ENCODE results near the gene PPARD. TPM values are rescaled to one million over a fixed set of nuclear protein-coding genes. Genes with fewer than 3 reads are reported as not detected.
A peak's percentile ranks its signal among the peaks of the same experiment; 100 is the strongest.

The PPARD gene
- total and polyA plus RNA-seq, 2 of the 13 experiments (the other 11 are each of a cell fraction or from before 2014, with no cell fraction given) = 6.1 to 13.3 TPM

DNA sequence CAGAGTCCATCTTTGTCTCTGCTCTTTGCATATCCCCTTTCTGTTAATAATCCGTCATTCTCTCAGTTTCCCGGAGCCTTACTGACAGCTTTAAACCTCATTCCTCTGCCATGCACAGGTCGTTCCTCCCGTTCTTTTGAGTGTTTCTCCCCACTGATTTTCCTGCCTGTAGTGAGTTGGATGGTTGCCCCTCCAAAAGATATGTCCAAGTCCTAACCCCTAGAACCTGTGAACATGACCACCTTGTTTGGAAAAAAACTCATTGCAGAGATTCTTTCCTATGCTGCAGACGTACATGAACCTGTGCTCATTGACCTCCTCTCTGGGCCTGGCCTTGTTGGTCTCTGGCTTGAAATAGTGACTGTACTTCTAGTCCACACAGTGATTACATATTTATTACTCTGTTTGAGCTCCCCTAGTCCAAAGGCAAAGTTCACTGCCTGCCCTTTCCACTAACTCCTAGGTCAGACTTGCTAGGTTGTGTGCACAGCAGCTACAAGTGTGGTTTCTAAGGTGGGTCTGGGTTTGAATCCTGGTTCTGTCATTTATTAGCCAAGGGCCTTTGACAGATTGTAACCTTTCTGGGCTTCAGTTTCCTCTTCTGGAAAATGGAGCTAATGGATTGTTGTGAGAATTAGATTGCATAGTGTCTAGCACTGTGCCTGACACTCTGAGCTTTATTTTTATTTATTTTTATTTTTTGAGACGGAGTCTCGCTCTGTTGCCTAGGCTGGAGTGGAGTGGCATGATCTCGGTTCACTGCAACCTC lies 29.3 kb downstream of the PPARD start (continued):
- TF ChIP-seq MATR3 (CRISPR knock-in tag; IDR thresholded peaks at IDR 0.05) (no peak), KDM6A (CRISPR knock-in tag; IDR thresholded peaks at IDR 0.05; ENCODE audit: low read depth) (peak; percentile 72), ZNF430 (CRISPR knock-in tag; IDR thresholded peaks at IDR 0.05) (peak; percentile 92), SMAD3 (CRISPR knock-in tag; IDR thresholded peaks at IDR 0.05) (0 out of 2 replicates have a peak, but pooled peaks have one; percentile 29), TRIM24 (CRISPR knock-in tag; IDR thresholded peaks at IDR 0.05) (no peak), HOXA3 (CRISPR knock-in tag; IDR thresholded peaks at IDR 0.05) (peak; percentile 51; the same call in 1 of the 2 replicates), KDM1A (CRISPR knock-in tag; IDR thresholded peaks at IDR 0.05) (peak; percentile 75), ZKSCAN1 (IDR thresholded peaks at IDR 0.05; ENCODE audit: low read length) (no peak), ISL2 (CRISPR knock-in tag; IDR thresholded peaks at IDR 0.05) (peak; percentile 61; the same call in 1 of the 2 replicates)
- TF ChIP-seq, protein P1, sequence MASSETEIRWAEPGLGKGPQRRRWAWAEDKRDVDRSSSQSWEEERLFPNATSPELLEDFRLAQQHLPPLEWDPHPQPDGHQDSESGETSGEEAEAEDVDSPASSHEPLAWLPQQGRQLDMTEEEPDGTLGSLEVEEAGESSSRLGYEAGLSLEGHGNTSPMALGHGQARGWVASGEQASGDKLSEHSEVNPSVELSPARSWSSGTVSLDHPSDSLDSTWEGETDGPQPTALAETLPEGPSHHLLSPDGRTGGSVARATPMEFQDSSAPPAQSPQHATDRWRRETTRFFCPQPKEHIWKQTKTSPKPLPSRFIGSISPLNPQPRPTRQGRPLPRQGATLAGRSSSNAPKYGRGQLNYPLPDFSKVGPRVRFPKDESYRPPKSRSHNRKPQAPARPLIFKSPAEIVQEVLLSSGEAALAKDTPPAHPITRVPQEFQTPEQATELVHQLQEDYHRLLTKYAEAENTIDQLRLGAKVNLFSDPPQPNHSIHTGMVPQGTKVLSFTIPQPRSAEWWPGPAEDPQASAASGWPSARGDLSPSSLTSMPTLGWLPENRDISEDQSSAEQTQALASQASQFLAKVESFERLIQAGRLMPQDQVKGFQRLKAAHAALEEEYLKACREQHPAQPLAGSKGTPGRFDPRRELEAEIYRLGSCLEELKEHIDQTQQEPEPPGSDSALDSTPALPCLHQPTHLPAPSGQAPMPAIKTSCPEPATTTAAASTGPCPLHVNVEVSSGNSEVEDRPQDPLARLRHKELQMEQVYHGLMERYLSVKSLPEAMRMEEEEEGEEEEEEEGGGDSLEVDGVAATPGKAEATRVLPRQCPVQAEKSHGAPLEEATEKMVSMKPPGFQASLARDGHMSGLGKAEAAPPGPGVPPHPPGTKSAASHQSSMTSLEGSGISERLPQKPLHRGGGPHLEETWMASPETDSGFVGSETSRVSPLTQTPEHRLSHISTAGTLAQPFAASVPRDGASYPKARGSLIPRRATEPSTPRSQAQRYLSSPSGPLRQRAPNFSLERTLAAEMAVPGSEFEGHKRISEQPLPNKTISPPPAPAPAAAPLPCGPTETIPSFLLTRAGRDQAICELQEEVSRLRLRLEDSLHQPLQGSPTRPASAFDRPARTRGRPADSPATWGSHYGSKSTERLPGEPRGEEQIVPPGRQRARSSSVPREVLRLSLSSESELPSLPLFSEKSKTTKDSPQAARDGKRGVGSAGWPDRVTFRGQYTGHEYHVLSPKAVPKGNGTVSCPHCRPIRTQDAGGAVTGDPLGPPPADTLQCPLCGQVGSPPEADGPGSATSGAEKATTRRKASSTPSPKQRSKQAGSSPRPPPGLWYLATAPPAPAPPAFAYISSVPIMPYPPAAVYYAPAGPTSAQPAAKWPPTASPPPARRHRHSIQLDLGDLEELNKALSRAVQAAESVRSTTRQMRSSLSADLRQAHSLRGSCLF (CRISPR knock-in tag; IDR thresholded peaks at IDR 0.05; ENCODE audit: borderline replicate concordance) = no peak
- TF ChIP-seq, protein P2, sequence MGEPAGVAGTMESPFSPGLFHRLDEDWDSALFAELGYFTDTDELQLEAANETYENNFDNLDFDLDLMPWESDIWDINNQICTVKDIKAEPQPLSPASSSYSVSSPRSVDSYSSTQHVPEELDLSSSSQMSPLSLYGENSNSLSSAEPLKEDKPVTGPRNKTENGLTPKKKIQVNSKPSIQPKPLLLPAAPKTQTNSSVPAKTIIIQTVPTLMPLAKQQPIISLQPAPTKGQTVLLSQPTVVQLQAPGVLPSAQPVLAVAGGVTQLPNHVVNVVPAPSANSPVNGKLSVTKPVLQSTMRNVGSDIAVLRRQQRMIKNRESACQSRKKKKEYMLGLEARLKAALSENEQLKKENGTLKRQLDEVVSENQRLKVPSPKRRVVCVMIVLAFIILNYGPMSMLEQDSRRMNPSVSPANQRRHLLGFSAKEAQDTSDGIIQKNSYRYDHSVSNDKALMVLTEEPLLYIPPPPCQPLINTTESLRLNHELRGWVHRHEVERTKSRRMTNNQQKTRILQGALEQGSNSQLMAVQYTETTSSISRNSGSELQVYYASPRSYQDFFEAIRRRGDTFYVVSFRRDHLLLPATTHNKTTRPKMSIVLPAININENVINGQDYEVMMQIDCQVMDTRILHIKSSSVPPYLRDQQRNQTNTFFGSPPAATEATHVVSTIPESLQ (CRISPR knock-in tag; conservative IDR thresholded peaks at IDR 0.05) = 0 out of 2 replicates have a peak, but pooled peaks have one; percentile 47
- TF ChIP-seq, protein P3, sequence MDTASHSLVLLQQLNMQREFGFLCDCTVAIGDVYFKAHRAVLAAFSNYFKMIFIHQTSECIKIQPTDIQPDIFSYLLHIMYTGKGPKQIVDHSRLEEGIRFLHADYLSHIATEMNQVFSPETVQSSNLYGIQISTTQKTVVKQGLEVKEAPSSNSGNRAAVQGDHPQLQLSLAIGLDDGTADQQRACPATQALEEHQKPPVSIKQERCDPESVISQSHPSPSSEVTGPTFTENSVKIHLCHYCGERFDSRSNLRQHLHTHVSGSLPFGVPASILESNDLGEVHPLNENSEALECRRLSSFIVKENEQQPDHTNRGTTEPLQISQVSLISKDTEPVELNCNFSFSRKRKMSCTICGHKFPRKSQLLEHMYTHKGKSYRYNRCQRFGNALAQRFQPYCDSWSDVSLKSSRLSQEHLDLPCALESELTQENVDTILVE (CRISPR knock-in tag; IDR thresholded peaks at IDR 0.05) = no peak
- TF ChIP-seq, protein P4, sequence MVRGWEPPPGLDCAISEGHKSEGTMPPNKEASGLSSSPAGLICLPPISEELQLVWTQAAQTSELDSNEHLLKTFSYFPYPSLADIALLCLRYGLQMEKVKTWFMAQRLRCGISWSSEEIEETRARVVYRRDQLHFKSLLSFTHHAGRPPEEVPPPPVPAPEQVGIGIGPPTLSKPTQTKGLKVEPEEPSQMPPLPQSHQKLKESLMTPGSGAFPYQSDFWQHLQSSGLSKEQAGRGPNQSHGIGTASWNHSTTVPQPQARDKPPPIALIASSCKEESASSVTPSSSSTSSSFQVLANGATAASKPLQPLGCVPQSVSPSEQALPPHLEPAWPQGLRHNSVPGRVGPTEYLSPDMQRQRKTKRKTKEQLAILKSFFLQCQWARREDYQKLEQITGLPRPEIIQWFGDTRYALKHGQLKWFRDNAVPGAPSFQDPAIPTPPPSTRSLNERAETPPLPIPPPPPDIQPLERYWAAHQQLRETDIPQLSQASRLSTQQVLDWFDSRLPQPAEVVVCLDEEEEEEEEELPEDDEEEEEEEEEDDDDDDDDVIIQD (CRISPR knock-in tag; IDR thresholded peaks at IDR 0.05; ENCODE audit: low read depth) = peak; percentile 87
- TF ChIP-seq, protein P5, sequence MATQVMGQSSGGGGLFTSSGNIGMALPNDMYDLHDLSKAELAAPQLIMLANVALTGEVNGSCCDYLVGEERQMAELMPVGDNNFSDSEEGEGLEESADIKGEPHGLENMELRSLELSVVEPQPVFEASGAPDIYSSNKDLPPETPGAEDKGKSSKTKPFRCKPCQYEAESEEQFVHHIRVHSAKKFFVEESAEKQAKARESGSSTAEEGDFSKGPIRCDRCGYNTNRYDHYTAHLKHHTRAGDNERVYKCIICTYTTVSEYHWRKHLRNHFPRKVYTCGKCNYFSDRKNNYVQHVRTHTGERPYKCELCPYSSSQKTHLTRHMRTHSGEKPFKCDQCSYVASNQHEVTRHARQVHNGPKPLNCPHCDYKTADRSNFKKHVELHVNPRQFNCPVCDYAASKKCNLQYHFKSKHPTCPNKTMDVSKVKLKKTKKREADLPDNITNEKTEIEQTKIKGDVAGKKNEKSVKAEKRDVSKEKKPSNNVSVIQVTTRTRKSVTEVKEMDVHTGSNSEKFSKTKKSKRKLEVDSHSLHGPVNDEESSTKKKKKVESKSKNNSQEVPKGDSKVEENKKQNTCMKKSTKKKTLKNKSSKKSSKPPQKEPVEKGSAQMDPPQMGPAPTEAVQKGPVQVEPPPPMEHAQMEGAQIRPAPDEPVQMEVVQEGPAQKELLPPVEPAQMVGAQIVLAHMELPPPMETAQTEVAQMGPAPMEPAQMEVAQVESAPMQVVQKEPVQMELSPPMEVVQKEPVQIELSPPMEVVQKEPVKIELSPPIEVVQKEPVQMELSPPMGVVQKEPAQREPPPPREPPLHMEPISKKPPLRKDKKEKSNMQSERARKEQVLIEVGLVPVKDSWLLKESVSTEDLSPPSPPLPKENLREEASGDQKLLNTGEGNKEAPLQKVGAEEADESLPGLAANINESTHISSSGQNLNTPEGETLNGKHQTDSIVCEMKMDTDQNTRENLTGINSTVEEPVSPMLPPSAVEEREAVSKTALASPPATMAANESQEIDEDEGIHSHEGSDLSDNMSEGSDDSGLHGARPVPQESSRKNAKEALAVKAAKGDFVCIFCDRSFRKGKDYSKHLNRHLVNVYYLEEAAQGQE (IDR thresholded peaks at IDR 0.05; ENCODE audit: borderline replicate concordance in 1 of 2, low read depth in 1 of 2, low read length in 2 of 2) = 0 out of 4 replicates have a peak, but pooled peaks of 1 of the 2 experiments have one; percentile 30

Measured in HepG2 (cell line).